Measurements from ENCODE around the gene TMEM45A. TPM values are rescaled to one million over a fixed set of nuclear protein-coding genes. Genes with fewer than 3 reads are reported as not detected.

Gene TMEM45A
- total RNA-seq, 2 donors from 2014 or later = 1.1 to 4.5 TPM

- no peaks in the 10 kb centered on the region for H3K9me3 Mint-ChIP-seq
- DNase-seq (ENCODE audit: low spot score) (no peak), ATAC-seq (no peak)
- no peak overlapping the region for H3K27ac Mint-ChIP-seq
- H3K4me1 Mint-ChIP-seq (ENCODE audit: low read depth in 2 of 2) = no peaks in the 10 kb centered on the region
- no peak overlapping the region for H3K4me3 Mint-ChIP-seq
- H3K36me3 Mint-ChIP-seq = no peaks in the 10 kb centered on the region
- peaks cover 4 to 16% of the 10 kb centered on the region in 2 donors for H3K27me3 Mint-ChIP-seq
These were observed 64.4 kb downstream of the TMEM45A start for GRCh38 chr3:100556673-100557310.

GRCh38 chr3:100558233-100558632, 65.8 kb downstream of the TMEM45A start:
- Mint-ChIP-seq H3K27ac (no peak overlapping the region), H3K4me1 (ENCODE audit: low read depth in 2 of 2) (no peaks in the 10 kb centered on the region), H3K36me3 (no peaks in the 10 kb centered on the region), H3K27me3 (peaks cover 4 to 16% of the 10 kb centered on the region in 2 donors), H3K4me3 (no peak overlapping the region), H3K9me3 (no peaks in the 10 kb centered on the region)
- ATAC-seq (no peak), DNase-seq (ENCODE audit: low spot score) (no peak)

GRCh38 chr3:100560426-100560825, 68.0 kb downstream of the TMEM45A start:
- Mint-ChIP-seq H3K4me3 (no peak overlapping the region), H3K4me1 (ENCODE audit: low read depth in 2 of 2) (no peaks in the 10 kb centered on the region), H3K27me3 (peaks cover 4 to 16% of the 10 kb centered on the region in 2 donors), H3K27ac (no peak overlapping the region), H3K9me3 (no peaks in the 10 kb centered on the region), H3K36me3 (no peaks in the 10 kb centered on the region)
- DNase-seq (ENCODE audit: low spot score) (no peak), ATAC-seq (no peak)

DNA sequence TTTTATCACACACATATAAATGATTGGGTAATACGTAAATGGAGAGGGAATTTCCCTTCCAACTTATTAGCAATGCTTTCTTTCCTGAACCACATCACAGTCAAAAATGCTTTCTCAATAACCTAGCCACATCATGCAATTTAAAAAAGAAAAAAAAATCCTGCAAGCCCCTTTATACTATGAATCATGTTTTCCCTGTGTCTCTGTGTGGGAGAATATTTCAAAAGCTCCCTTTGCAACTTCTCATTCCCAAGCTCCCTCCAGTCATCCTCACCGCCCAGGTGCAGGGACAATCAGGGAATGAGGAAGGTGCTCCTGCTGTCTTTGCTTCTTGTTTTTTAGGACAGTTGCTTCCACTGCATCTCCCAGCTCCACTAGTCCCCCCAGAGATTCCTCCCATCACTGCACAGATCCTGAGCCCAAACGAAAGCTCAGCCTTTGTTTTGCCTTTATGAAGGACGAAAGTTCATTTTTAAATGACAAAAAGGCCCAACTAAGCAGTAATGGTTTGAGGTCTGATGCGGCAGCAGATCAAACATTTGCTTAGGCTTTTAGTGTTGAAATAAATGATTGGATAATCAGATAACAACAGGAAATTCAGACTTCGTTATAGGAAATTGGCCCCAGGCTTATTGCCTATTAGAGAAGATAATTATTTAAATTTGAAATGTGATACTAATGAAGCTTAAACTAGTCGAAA, 69.2 kb downstream of the TMEM45A start:
- Mint-ChIP-seq H3K36me3 (no peaks in the 10 kb centered on the region), H3K27ac (no peak overlapping the region), H3K27me3 (peaks cover 4 to 16% of the 10 kb centered on the region in 2 donors), H3K4me1 (ENCODE audit: low read depth in 2 of 2) (no peaks in the 10 kb centered on the region), H3K4me3 (no peak overlapping the region), H3K9me3 (no peaks in the 10 kb centered on the region)
- no peak for ATAC-seq
- no peak for DNase-seq (ENCODE audit: low spot score)

DNA sequence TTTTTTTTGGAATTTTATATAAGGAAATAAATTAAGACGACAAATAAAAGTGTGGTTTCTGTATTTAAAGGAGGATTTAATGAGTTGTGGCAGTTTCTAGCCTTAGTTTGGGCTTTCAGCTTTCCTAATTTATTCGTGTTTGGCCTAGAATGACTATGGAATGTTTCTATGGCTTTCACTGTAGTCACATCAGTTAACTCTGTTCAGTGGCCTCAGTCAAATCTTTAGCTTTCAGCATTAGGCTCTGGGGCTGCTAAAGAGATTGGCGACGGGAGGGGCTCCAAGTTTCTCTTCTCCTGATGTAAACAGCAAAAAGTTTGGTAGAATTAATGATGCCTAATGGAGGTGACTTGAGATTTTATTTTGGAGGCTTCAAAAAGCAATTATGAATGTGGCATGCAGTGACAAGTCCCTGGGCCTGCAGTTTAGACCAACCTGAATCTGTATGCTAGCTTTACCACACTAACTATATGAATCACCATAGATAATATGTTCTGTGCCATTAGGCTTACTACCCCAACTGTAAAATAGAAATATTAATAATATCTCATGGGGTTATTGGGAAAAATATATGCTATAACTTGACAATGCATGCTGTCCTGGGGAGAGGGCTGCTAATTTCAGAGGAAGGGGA, 69.9 kb downstream of the TMEM45A start:
- H3K4me1 Mint-ChIP-seq (ENCODE audit: low read depth in 2 of 2) = no peaks in the 10 kb centered on the region
- no peak for DNase-seq (ENCODE audit: low spot score)
- peaks cover 4 to 16% of the 10 kb centered on the region in 2 donors for H3K27me3 Mint-ChIP-seq
- H3K9me3 Mint-ChIP-seq = no peaks in the 10 kb centered on the region
- H3K36me3 Mint-ChIP-seq = no peaks in the 10 kb centered on the region
- H3K27ac Mint-ChIP-seq = no peak overlapping the region
- ATAC-seq = no peak
- no peak overlapping the region for H3K4me3 Mint-ChIP-seq

DNA sequence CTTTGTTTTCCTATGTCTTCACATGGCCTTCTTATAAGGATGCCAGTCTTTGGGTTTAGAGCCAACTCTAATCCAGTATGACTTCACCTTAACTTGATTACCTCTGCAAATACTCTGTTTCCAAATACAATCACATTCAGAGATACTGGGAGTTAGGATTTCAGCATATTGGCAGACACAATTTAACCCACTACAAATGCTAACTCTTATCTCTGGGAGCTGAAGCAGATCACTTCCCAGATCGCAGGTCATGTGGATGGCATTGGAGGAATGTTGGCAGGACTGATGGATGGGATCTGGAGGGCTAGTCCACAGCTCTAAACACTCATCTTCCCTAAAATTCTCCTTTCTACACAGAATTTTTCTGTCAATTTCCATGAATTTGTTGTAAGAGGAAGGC, 70.8 kb downstream of the TMEM45A start:
- no peaks in the 10 kb centered on the region for H3K4me1 Mint-ChIP-seq (ENCODE audit: low read depth in 2 of 2)
- peaks cover 0 to 10% of the 10 kb centered on the region in 2 donors for H3K27me3 Mint-ChIP-seq
- H3K9me3 Mint-ChIP-seq = no peaks in the 10 kb centered on the region
- no peaks in the 10 kb centered on the region for H3K36me3 Mint-ChIP-seq
- no peak for DNase-seq (ENCODE audit: low spot score)
- H3K27ac Mint-ChIP-seq = no peak overlapping the region
- ATAC-seq = no peak
- no peak overlapping the region for H3K4me3 Mint-ChIP-seq

GRCh38 chr3:100563652-100564211, 71.3 kb downstream of the TMEM45A start:
- H3K4me3 Mint-ChIP-seq = no peak overlapping the region
- H3K27ac Mint-ChIP-seq = no peak overlapping the region
- no peak for DNase-seq (ENCODE audit: low spot score)
- H3K36me3 Mint-ChIP-seq = no peaks in the 10 kb centered on the region
- peak in 1 of 2 donors; percentile 11 for ATAC-seq
- no peaks in the 10 kb centered on the region for H3K4me1 Mint-ChIP-seq (ENCODE audit: low read depth in 2 of 2)
- H3K27me3 Mint-ChIP-seq = peaks cover 0 to 5% of the 10 kb centered on the region in 2 donors
- no peaks in the 10 kb centered on the region for H3K9me3 Mint-ChIP-seq

DNA sequence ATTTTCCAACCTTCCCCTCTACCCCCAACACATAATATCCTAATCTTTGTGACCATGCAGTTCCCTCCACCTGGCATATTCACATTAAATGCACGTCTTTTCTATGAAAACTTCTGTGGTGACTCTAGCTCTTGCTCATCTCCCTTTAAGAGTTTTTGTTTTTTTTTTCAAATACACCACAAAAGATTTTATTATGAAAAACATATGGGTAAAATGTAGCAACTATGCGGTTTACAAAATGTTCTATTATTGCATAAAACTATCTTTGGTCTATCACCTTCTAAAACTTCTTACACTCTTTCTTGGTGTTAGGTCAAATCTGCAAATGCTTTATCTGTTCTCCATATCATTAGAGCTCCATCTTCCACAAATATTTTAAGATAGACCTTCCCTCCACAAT, 78.4 kb downstream of the TMEM45A start:
- H3K27ac Mint-ChIP-seq = no peak overlapping the region
- no peaks in the 10 kb centered on the region for H3K9me3 Mint-ChIP-seq
- DNase-seq (ENCODE audit: low spot score) (no peak), ATAC-seq (no peak)
- peaks cover 6 to 24% of the 10 kb centered on the region in 2 donors for H3K27me3 Mint-ChIP-seq
- H3K4me3 Mint-ChIP-seq = no peak overlapping the region
- no peaks in the 10 kb centered on the region for H3K4me1 Mint-ChIP-seq (ENCODE audit: low read depth in 2 of 2)
- no peaks in the 10 kb centered on the region for H3K36me3 Mint-ChIP-seq

DNA sequence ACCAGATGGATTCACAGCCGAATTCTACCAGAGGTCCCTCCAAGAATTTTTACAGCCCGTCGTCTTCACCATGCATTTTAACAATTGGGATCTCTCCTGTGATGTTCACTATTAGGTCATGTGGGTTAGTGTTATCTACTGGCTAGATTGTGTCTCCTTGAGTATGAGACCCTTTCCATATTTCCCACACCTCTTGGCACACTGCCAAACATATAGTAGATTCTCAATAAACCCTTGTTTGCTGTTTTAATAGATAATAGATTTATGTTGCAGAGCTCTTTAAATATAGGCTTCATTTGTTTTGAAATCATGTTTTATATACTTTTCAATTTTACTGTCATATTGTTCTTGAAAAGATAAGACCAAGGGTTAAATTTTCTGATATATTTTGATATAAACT, 82.1 kb downstream of the TMEM45A start:
- Mint-ChIP-seq H3K27me3 (peaks cover 5 to 18% of the 10 kb centered on the region in 2 donors), H3K9me3 (no peaks in the 10 kb centered on the region)
- no peak for ATAC-seq

GRCh38 chr3:100575704-100576103, 83.3 kb downstream of the TMEM45A start:
- Mint-ChIP-seq H3K36me3 (no peaks in the 10 kb centered on the region), H3K27me3 (peaks cover 13 to 17% of the 10 kb centered on the region in 2 donors), H3K9me3 (no peaks in the 10 kb centered on the region), H3K27ac (no peak overlapping the region), H3K4me3 (no peak overlapping the region), H3K4me1 (ENCODE audit: low read depth in 2 of 2) (no peaks in the 10 kb centered on the region)
- ATAC-seq = no peak
- no peak for DNase-seq (ENCODE audit: low spot score)

More for the DNA sequence above, 82.1 kb downstream of the TMEM45A start:
- H3K4me3 Mint-ChIP-seq = no peak overlapping the region
- H3K27ac Mint-ChIP-seq = no peak overlapping the region
- H3K4me1 Mint-ChIP-seq (ENCODE audit: low read depth in 2 of 2) = no peaks in the 10 kb centered on the region
- no peak for DNase-seq (ENCODE audit: low spot score)
- no peaks in the 10 kb centered on the region for H3K36me3 Mint-ChIP-seq

DNA sequence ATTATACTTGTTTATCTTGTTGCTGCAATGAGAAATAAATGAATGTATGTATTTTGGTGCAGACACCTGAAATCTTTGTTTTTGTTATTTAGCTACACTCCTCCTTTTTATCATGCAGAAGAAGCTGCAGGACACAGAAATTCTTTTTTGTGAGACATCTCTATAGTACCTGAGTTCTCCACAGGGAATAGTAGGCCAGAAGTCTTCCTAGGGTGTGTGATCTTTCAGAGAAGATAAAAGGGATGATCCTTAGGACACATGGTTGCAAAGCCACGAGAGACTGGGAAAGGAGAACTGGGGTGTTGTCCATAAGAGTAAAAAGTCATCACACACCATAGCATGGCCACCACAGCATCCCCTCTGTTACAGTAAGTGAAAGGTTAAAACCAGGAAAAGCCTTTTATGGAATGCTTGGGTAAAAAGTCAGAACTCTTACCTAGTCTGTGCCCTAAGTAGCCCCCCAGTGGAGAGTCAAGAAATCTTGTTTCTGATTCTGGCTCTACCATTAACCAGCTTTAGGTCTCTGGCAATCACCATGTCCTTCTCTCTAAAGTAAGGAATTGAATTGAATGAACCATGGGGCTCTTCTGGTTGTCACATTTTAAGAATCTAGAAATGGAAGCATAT, 85.1 kb downstream of the TMEM45A start:
- Mint-ChIP-seq H3K4me1 (ENCODE audit: low read depth in 2 of 2) (no peaks in the 10 kb centered on the region), H3K36me3 (no peaks in the 10 kb centered on the region)
- ATAC-seq = no peak

GRCh38 chr3:100578646-100579045, 86.2 kb downstream of the TMEM45A start:
- ATAC-seq (no peak), DNase-seq (ENCODE audit: low spot score) (no peak)
- H3K36me3 Mint-ChIP-seq = no peaks in the 10 kb centered on the region
- H3K4me1 Mint-ChIP-seq (ENCODE audit: low read depth in 2 of 2) = no peaks in the 10 kb centered on the region
- no peak overlapping the region for H3K27ac Mint-ChIP-seq
- no peak overlapping the region for H3K4me3 Mint-ChIP-seq
- H3K27me3 Mint-ChIP-seq = peaks cover 12 to 13% of the 10 kb centered on the region in 2 donors
- no peaks in the 10 kb centered on the region for H3K9me3 Mint-ChIP-seq

More for the DNA sequence above, 85.1 kb downstream of the TMEM45A start:
- DNase-seq (ENCODE audit: low spot score) = no peak
- Mint-ChIP-seq H3K9me3 (no peaks in the 10 kb centered on the region), H3K27me3 (peaks cover 12 to 13% of the 10 kb centered on the region in 2 donors), H3K27ac (no peak overlapping the region), H3K4me3 (no peak overlapping the region)

- Mint-ChIP-seq H3K27me3 (peaks cover 5 to 9% of the 10 kb centered on the region in 2 donors), H3K9me3 (no peaks in the 10 kb centered on the region), H3K4me3 (no peak overlapping the region), H3K4me1 (ENCODE audit: low read depth in 2 of 2) (no peaks in the 10 kb centered on the region), H3K27ac (no peak overlapping the region), H3K36me3 (no peaks in the 10 kb centered on the region)
- DNase-seq (ENCODE audit: low spot score) (no peak), ATAC-seq (no peak)
These were observed 87.7 kb downstream of the TMEM45A start for GRCh38 chr3:100580147-100580546.
